Esophagus (tissue), 2 donors: ENCODE measurements around the gene TSPAN33. TPM values are rescaled to one million over a fixed set of nuclear protein-coding genes. Genes with fewer than 3 reads are reported as not detected.
"Not testable (repeated sequence)": the region's sequence is repeated elsewhere in the genome, so short reads cannot be mapped to it uniquely, and the experiment has no call there.

Experiments
- H3K27ac ChIP-seq, 2 donors: one replicate each; pipeline ENCODE4 v1.5.1; 2013; ENCODE audit warnings: low read depth in 2 of 2, mild to moderate bottlenecking in 2 of 2, inconsistent platforms in 1 of 2, low read length in 1 of 2, moderate library complexity in 1 of 2
- H3K27me3 ChIP-seq, 2 donors: one replicate each; pipeline ENCODE4 v1.6.1; 2013; ENCODE audit warnings: low read length in 2 of 2, control low read depth in 1 of 2, mild to moderate bottlenecking in 1 of 2; ENCODE audit not compliant: insufficient read depth in 2 of 2, control insufficient read depth in 1 of 2
- H3K36me3 ChIP-seq, 2 donors: one replicate each; pipeline ENCODE4 v1.6.1; 2013; ENCODE audit warnings: low read length in 1 of 2; ENCODE audit not compliant: control insufficient read depth in 2 of 2, insufficient read depth in 2 of 2
- H3K4me1 ChIP-seq, 2 donors: one replicate each; pipeline ENCODE4 v1.6.1; 2013; ENCODE audit warnings: low read length in 1 of 2; ENCODE audit not compliant: control insufficient read depth in 2 of 2, insufficient read depth in 2 of 2
- H3K4me3 ChIP-seq, 2 donors: one replicate each; pipeline ENCODE4 v1.5.1; 2013; ENCODE audit warnings: low read length in 2 of 2, mild to moderate bottlenecking in 2 of 2, low read depth in 1 of 2, moderate library complexity in 1 of 2
- H3K9me3 ChIP-seq, 2 donors: one replicate each; pipeline ENCODE4 v1.6.1; 2013; ENCODE audit warnings: mild to moderate bottlenecking in 2 of 2, low read depth in 1 of 2, low read length in 1 of 2, moderate library complexity in 1 of 2; ENCODE audit not compliant: control insufficient read depth in 2 of 2, insufficient read depth in 1 of 2
- WGBS, 2 donors: extraction: QIAGEN DNeasy Blood & Tissue Kit; methylation state at CpG; one replicate each; pipeline ENCODE4 v1.1.7; 2013; 5-methylcytosine and 5-hydroxymethylcytosine counted together
- polyA plus RNA-seq, 2 donors: library from polyadenylated mRNA; stranded (reverse); fragments of 200-250 nt; gene quantifications; one replicate each; pipeline ENCODE4 v1.2.3, GENCODE V29; 2013
- donor health status: healthy with polysubstance abuse.
- donor health status: Bipolar disorder and iron deficiency.

Gene TSPAN33
- polyA plus RNA-seq, 2 donors, result 1.8 to 3.8 TPM

- peaks cover 0 to 4% of the 10 kb centered on the region in 2 donors for H3K4me1 ChIP-seq
- peaks cover 0 to 9% of the 10 kb centered on the region in 2 donors for H3K36me3 ChIP-seq
- 80% methylated on average over 4 of the region's 4 CpGs for WGBS, 2 donors
- no peak overlapping the region for H3K4me3 ChIP-seq
- no peaks in the 10 kb centered on the region for H3K9me3 ChIP-seq
- no peak overlapping the region for H3K27ac ChIP-seq
- no peaks in the 10 kb centered on the region for H3K27me3 ChIP-seq
Observed at GRCh38 chr7:129212596-129212995, 68.1 kb downstream of the TSPAN33 start.

- peaks cover 0 to 4% of the 10 kb centered on the region in 2 donors for H3K4me1 ChIP-seq
- no peak overlapping the region for H3K27ac ChIP-seq
- 54 to 65% methylated on average over 15 of the region's 15 CpGs for WGBS, 2 donors
- no peaks in the 10 kb centered on the region for H3K27me3 ChIP-seq
- H3K9me3 ChIP-seq, result no peaks in the 10 kb centered on the region
- no peak overlapping the region for H3K4me3 ChIP-seq
- peaks cover 0 to 6% of the 10 kb centered on the region in 2 donors for H3K36me3 ChIP-seq
Observed at GRCh38 chr7:129213828-129214227, 69.3 kb downstream of the TSPAN33 start.

- not testable (repeated sequence) for H3K4me1 ChIP-seq, H3K4me3 ChIP-seq
- WGBS, 2 donors, result 90 to 95% methylated on average over 8 to 15 of the region's 15 CpGs
Observed at GRCh38 chr7:129215691-129216090, 71.2 kb downstream of the TSPAN33 start.

GRCh38 chr7:129216101-129216715 lies 71.7 kb downstream of the TSPAN33 start:
- H3K27me3 ChIP-seq, H3K4me3 ChIP-seq, H3K4me1 ChIP-seq, H3K27ac ChIP-seq, H3K36me3 ChIP-seq, H3K9me3 ChIP-seq: not testable (repeated sequence)
- WGBS, 2 donors, result 95% methylated on average over 34 of the region's 34 CpGs

More at GRCh38 chr7:129215691-129216090, 71.2 kb downstream of the TSPAN33 start:
- H3K9me3 ChIP-seq, H3K36me3 ChIP-seq, H3K27ac ChIP-seq, H3K27me3 ChIP-seq: not testable (repeated sequence)

- 67 to 74% methylated on average over 7 of the region's 8 CpGs for WGBS, 2 donors
- not testable (repeated sequence) for H3K4me1 ChIP-seq, H3K27me3 ChIP-seq, H3K4me3 ChIP-seq, H3K9me3 ChIP-seq, H3K36me3 ChIP-seq, H3K27ac ChIP-seq
Observed at GRCh38 chr7:129216821-129217416, 72.4 kb downstream of the TSPAN33 start.

- no peaks in the 10 kb centered on the region for H3K9me3 ChIP-seq
- 14% methylated on average over 9 of the region's 9 CpGs for WGBS, 2 donors
- H3K4me3 ChIP-seq, result no peak overlapping the region
- no peaks in the 10 kb centered on the region for H3K36me3 ChIP-seq
- no peaks in the 10 kb centered on the region for H3K4me1 ChIP-seq
- no peak overlapping the region for H3K27ac ChIP-seq
- no peaks in the 10 kb centered on the region for H3K27me3 ChIP-seq
Observed at GRCh38 chr7:129218514-129219062, 74.1 kb downstream of the TSPAN33 start.

- WGBS, 2 donors, result 91 to 93% methylated on average over 4 of the region's 4 CpGs
Observed at GRCh38 chr7:129219166-129219565, 74.7 kb downstream of the TSPAN33 start.

More at GRCh38 chr7:129219166-129219565, 74.7 kb downstream of the TSPAN33 start:
- not testable (repeated sequence) for H3K9me3 ChIP-seq, H3K27ac ChIP-seq, H3K4me3 ChIP-seq, H3K36me3 ChIP-seq, H3K4me1 ChIP-seq, H3K27me3 ChIP-seq

Other genes starting within 250 kb of the TSPAN33 start
- 1 to 10 TPM; 1.4 to 5.5 TPM for gene KCP, start 234.0 kb upstream of the TSPAN33 start, polyA plus RNA-seq
- gene IRF5, start 206.8 kb upstream of the TSPAN33 start, polyA plus RNA-seq, result 10 to 100 TPM; 10.6 to 14.5 TPM
- gene TNPO3, start 89.6 kb upstream of the TSPAN33 start, polyA plus RNA-seq, result 10 to 100 TPM; 11.6 to 19.9 TPM
- gene SMO, start 43.9 kb downstream of the TSPAN33 start, polyA plus RNA-seq, result 10 to 100 TPM in 1 of 2 donors, 1 to 10 TPM in 1; 9.5 to 10.8 TPM
- 1 to 10 TPM; 3.8 to 5.5 TPM for gene AHCYL2, start 80.3 kb downstream of the TSPAN33 start, polyA plus RNA-seq